HG03196 (cell line): ENCODE measurements around the gene TOMM20.
"Not testable (repeated sequence)": the region's sequence is repeated elsewhere in the genome, so short reads cannot be mapped to it uniquely, and the experiment has no call there.

Experiments used
- ATAC-seq: cut with Tn5 transposase; IDR thresholded peaks from one replicate; pipeline ENCODE4 v1.9.1; 2021; ENCODE audit not compliant: unreplicated experiment

The TOMM20 gene

DNA sequence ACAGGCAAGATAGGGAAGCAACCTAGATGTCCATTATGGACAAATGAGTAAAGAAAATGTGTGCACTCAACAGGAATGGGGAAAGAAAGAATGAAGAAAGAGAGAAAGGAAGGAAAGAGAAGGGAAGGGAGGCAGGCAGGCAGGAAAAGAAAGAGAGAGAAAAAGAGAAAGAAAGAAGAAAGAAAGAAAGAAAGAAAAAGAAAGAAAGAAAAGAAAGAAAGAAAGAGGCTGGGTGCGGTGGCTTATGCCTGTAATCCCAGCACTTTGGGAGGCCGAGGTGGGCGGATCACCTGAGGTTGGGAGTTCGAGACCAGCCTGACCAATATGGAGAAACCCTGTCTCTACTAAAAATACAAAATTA, 48.4 kb downstream of the TOMM20 start:
- not testable (repeated sequence) for ATAC-seq

DNA sequence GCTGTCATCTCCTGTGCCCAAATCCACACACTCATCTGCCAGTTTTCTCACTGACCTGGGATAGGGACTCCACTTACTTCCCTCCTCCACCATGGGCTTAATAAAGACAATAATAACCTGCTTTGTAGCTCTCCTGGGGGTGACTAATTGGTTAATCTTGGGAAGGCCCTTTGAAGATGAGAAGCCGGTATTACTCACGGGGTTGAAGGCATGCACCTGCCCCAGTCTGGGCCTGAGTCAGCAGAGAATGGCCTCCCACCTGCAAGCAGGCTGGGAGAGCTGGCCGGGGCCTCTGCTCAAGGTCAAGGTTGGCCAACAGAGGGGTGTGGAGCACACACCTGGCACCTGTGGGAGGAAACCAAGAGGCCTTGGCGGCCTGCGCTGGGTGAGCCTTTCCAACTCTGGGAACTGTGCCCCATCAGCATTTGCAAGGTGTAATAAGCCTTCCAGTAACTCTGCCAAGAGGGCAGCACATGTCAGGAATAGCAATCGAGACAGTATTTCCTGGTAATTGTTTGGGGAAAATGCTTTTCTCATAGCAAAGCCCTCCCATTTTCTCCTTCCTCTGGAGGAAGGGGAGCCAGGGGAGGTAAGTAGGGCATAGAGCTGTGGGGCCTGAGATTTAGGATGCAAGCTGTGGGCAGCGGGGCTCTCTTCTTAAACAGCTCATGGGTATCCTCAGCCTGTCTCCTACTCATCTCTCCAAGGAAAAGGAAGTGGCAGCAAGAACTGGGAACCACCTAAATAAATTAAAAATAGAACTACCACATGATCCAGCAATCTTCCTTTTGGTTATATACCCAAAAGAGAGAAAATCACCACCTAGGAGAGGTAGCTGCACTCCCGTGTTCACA, 49.0 kb downstream of the TOMM20 start:
- no peak for ATAC-seq

DNA sequence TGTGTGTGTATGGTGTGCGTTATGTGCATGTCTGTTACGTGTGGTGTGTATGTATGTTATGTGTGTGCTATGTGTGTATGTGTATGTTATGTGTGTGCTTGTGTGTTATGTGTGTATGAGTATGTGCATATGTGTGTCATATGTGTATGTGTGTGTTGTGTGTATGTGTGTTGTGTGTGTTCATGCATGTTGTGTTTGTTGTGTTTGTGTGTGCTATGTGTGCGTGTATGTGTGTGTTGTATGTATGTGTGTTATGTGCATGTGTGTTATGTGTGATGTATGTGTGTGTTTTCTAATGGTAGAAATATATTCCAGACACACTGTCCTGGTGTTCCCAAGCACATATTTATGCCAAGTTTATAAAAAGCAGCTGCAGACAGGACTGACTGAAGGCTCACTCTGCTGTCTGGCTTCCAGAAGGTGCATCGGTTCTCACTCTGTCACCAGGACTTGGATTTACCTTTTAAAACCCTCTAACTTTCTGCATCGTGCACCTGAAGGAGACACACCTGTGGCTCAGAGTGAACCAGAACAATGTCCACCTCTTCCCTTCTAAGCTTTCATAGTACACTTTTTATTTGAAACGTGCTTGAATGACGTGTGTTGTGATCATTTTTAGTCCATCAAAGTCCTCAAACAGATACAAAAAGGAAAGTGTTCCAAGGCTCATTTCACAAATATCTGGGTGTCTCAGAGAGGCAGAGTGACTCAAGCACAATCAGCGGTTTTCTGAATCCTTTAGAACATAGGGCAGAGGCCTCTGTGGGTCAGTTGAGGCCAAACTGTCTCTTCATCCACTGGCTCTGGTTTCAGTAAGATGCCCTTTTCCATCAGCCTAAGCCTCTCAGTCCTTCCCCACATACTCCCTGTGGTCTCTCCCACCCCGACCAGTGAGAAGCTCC, 49.9 kb downstream of the TOMM20 start:
- no peak for ATAC-seq

DNA sequence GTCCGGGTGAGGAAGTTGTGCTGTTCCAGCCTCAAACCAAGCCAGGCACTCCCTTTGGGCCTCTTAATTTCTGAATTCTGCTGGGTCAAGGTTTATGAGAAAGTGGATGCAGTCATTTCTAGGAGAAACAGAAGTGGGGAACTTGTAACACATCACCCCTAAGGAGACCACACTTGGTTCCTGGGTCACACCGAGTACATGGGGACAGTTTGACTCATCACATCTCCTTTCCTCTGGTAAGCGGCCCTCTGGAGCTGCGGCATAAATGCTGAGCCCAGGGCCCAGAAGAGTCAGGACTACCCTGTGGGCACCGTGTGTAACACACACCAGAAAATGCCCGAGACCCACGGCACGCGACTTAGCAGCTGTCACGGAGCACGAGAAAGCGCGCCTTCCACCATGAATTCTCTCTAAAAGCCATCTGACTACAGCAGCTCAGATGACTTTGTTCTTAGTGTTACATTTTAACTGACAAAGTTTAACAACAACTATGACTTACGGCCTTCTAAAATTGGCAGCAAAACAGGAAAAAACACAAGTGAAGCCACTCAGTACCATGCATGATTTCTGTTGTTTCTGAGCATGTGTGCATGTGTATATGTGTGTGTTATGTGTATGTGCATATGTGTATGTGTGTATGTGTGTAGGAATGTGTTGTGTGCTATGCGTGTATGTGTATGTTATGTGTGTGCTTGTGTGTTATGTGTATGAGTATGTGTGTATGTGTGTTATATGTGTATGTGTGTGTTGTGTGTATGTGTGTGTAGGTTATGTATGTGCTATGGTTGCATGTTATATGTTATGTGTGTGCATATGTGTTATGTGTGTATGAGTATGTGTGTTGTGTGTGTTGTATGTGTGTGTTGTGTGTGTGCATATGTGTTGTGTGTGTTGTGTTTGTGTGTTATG, 50.8 kb downstream of the TOMM20 start:
- ATAC-seq = peak; percentile 25

DNA sequence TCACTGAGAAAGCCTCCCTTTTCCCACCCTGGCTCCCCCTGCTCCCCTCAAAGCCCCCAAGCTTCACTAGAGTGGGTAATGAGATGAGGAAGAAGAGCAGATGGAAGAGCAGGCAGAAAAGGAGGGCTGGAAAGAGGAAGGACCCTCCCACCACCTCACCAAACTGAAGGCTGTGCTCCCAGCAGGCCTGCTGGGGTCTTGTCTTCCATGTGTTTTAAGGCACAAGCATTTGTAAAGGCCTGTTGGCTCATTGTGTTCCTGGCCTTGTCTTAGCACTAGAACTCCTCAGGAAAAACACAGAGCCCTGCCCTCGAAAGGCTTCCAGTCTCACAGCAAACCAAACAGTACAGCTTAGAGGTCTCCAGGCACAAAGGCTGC, 51.5 kb downstream of the TOMM20 start:
- ATAC-seq = no peak

DNA sequence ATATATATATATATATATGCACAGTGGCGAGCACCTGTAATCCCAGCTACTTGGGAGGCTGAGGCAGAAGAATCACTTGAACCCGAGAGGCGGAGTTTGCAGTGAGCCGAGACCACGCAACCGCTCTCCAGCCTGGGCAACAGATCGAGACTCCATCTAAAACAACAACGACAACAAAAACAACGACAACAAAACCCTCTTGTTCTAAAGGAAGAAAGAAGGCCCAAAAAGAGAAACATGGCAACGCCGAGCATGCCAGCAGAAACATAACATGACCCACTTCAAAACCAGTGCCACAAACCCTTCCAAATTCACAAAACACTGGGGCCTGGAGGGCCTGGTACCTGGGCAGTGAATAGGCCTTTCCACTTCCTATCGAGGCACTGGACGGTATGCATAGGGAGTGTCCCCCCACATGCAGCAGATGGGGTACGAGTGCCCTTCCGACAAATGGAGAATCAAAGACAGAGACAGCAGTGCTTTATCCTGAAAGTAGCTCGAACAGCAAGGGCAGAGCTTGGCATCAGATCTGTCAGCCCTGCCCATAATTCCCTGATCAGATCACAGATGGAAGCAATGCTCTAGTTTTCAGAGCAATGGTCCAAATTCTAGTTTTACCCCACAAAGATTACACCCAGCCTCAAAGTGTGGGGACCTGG, 52.0 kb downstream of the TOMM20 start:
- ATAC-seq = no peak

DNA sequence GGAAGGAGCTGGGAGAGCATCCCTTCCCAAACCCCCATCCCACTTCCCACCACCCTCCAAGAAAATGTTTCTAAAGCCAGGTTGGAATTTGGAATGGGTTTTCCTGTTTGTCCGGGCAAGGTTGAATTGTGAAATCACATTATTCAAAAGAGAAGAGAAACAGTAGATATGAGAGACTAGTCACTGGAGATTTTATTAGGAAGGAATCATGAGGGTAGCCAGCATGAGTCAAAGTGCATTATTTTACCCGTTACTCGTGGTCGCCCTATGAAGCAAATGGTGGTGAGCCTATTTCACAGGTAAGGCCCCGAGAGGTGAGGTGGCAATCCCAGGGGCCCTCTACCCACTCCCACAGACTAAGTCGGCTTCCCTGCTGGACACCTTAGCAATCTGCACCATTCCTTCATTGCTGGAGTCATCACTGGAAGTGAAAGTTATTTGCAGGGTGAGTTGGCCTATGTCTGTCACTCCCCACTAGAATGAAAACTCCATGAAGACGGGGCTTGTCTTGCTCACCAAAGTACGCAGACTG, 52.8 kb downstream of the TOMM20 start:
- no peak for ATAC-seq

DNA sequence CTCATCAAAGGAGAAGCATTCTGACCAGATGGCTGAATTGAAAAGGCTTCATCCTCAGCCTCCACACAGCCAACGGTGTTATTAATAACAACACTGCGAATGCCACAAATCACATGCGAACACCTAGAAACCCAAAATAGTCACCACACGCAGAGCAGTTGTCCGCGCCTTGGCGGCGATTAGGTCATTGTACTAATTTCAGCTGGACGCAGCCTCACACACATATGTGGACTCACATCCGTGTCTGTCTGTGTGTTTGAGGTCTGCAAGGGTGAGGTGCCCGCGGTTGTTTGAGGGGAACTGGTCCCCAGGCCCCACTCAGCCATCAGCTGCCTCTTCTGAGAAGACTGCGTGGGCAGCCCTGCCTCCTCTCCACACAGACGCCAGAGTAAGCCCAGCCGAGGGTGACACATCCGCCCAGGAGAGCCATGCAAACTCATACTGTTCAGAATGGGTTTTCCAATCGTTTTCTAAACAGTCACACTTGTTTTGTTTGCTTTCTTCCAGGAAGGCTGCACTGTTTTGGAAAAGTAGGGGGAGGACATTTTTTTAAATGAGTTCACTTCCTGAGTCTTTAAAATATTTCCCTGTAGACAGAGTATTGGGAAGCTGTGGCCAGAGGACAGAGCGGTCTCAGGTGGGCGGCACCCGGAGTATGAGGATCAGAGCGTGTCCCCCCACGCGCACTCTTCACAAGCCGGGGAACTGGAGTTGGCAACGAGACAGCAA, 53.4 kb downstream of the TOMM20 start:
- ATAC-seq = peak; percentile 51

DNA sequence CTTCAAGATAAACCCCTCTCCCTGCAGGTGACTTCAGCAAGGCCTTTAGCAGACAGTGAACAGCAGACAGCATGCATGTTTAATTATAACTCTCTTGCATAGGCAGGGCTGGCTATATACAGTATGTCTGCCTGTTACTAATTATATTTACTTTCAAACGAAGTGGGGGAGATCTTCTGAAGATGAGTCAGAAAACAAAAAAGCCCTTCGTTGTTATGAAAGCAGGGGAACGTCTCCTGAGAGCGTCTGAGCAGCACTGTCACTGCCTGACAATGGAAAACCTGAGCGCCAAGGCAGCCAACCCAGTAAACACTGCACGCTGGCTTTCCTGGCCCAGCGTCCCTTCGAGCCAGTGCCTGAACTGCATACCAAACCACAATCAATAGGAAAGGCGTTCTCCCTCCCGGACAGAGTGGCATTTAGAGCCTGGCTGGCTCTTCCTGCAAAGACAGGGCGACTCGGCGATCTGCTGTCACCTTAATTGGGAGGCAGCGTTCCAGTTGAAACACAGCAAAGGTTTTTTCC, 54.1 kb downstream of the TOMM20 start:
- peak; percentile 38 for ATAC-seq

DNA sequence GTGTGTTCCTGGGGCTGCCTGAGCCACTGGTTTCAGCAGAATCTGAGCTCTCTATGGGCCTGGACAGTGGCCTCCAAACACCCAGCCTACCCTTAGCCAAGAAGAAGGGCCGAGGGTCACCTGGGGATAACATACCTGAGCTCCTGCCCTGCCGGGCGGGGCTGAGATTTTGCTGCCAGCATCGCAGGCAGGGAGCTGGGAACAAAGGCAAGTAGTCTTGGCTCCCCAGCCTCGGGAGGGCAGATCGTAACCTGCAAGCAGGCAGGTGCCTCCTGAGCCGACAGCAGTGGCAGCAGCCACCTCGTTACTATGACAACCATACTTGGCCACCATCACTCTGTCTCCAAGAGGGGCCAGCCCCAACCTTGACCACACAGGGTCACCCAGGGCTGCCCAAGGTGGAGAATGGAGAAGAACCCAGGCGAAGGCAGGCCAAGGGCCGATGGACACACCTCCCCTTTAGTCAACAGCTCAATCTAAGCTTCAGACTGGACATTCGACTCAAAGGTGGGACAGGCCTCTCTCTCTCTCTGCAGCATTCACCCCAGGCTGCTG, 54.6 kb downstream of the TOMM20 start:
- ATAC-seq = no peak

DNA sequence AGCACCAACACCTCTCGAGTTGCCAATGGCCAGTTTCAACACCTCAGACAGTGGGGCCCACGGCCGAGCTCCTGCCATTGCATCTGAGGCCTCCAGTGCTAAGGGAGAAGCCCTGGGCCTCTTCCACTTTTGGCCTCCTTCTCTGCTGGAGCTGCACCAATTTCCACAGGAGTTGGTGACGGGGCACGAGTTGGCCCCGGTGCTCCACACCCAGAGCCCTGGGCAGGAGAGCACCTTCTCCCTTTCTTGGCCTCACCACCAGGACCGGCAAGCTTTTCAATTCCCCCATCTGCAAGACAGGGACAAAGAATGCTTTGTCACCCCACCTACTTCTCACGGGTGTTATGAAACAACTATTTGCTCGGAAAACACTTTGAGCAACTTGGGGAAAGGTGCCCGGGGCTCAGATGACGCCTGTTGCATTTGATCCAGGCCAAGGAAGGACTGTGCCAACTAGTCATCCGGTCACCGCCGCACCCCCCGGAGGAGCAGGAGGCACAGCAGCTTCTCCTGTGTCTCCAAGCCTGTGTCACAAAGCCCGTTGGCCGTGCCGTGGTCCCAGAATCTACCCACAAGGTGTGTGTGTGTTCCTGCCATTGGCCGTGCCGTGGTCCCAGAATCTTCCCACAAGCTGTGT, 55.2 kb downstream of the TOMM20 start:
- no peak for ATAC-seq

DNA sequence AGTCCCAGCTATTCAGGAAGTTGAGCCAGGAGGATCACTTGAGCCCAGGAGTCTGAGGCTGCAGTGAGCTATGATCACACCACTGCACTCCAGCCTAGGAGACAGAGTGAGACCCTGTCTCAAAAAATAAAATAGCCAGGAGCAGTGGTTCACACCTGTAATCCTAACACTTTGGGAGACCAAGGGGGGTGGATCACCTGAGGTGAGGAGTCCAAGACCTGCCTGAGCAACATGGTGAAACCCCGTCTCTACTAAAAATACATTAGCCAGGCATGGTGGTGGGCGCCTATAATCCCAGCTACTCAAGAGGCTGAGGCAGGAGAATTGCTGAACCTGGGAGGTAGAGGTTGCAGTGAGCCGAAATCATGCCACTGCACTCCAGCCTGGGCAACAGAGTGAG, 56.1 kb downstream of the TOMM20 start:
- not testable (repeated sequence) for ATAC-seq

DNA sequence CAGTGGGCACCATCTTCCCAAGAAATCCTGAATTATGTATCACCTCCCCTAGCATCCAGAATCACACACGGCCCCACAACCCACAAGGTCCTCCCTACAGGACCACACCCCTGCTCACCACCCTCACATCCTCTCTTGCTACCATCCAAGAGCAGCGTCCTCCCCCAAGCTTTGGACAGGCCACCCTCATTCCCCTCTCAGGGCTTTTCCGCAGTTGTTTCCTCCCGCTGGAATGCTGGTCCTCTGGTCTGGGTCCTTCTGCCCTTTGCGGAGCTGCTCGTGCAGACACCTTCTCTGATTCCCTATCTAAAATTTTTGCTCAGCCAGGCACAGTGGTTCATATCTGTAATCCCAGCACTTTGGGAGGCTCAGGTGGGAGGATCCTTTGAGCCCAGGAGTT, 56.5 kb downstream of the TOMM20 start:
- ATAC-seq = no peak

DNA sequence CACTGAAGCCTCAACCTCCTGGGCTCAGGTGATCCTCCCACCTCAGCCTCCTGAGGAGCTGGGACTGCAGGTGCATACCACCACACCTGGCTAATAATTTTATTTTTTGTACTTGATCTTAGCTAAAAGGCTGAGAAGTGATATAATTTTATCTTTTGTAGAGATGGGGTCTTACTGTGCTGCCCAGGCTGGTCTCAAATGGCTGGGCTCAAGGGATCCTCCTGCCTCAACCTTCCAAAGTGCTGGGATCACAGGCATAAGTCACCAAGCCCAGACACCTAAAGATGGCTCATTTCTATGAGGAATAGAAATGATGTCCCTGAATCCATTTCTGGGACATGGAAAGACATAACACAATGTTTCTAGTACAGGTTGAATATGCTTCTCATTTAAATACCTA, 57.8 kb downstream of the TOMM20 start:
- no peak for ATAC-seq

DNA sequence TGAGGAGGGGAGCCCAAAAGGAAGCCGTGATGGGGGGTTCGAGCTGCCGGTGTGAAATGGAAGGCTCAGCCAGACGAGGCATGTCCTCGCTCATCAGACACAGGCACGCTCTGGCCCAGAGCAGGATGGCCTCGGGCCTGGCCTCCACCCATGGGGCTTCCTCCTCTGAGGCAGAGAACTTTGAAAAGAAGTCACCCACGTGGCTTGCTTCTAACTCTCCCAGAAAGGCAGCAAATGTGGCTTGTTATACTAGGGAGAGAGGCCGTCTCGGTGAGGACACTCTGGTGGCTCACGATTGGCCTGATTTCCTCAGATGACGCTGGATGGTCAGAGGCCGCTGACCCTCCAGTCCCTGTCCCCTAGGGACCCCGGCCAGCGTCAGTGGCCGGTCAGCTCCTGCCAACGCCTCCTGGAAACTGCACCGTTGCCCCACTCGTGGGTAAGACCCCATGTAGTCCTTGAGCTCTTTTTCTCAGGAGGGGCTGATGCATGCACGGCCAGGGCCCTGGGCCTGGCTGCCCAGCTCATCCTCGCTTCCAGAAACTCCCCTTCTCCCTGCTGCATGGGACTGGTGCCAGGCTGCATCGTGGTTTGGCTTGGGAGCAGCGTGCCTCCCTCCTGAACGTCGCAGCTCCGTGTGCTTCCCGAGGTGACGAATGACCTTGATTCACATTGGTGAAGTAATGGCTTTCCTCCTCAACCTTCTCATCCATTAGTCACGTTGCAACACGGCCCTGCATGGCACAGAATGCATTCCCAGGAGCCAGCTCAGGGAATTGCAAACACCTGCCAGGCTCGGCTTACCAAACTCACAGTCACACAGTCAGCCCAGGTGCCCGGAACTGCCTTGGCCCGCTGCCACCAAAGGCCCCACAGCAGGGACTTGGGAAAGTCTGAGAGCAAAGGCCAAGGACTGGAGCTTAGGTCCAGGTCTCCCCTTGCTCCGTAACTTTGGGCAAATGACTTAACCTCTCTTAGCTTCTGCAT, 58.8 kb downstream of the TOMM20 start:
- no peak for ATAC-seq

DNA sequence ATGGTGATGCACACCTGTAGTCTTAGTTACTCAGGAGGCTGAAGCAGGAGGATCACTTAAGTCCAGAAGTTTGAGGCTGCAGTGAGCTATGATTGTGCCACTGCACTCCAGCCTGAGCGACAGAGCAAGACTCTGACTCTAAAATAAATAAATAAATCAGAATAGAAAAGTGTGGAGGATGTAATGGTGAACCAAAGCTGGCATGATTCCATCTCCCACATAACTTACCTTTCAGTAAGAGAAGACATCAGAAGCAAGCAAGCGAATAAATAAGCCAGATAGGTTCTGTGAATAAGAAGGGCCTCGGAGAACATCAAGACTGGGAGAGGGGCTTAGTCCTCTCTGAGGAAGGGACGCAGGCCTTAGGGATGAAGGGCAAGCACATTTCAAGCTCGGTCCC, 59.5 kb downstream of the TOMM20 start:
- no peak for ATAC-seq
